HG03571 (cell line): Measurements from ENCODE around the gene RIN3.

Source experiments
- ATAC-seq: cut with Tn5 transposase; IDR thresholded peaks from one replicate; pipeline ENCODE4 v1.9.1; 2021; ENCODE audit not compliant: unreplicated experiment

RIN3 gene

DNA sequence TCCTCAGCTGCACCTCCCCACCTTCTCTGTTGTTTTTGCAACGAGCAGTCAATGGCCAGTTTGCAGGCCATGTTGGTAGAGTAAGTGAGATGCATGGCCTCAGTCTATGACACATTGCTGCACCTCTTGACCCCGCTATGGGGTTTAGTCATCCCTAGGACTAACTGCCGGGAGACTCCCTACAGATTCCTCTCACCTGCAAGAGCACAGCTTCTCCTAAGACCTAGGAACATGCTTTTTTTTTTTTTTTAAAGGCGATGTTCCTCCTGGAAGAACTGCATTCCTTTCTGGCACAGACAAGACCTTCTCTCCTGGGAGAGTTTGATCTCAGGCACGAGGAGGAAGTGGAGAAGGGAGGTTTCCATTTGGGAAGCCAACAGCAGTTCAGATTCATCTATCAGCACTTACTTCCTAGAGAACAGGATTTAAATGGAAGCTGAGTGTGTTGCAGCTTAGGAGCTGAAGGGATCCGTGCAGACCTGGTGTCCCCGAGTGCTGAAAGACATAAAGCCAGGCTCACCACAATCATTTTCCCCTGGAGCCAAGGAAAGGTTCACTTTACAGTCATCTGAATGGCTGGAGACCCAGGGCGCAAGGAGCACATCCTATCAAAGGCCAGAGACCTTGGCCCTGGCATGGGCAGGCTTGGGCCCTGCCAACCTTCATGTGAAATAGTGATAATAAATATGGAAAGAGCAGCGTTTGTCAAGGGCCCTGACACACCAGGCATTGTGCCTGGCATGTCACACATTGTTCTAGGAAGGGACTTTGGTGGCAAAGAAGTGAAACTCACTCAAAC is 130.8 kb downstream of the RIN3 start:
- no peak for ATAC-seq

DNA sequence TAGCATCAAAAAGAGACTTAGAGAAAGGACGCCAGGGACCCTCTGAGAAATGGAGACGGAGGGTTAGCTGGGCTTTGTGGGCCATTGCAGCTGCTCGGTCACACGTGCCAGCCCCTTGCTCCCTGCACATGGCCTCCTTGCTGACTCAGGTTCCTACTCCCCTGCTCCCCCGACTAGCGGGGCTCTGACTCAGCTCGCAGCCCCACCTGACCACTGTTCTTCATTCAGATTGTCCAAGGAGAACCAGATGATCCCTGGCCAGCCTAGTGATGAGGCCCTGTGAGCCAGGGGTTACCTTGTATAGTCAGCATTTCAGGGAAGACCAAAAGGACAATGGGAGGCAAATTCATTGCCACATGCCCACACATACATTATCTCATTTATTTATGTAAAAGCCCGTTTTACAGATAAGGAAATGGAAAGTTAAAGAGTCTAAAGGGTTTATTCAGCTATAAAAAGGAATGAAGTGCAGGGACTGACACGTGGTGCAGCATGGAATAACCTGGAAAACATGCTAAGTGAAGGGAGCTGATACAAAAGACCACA is 131.5 kb downstream of the RIN3 start:
- ATAC-seq: no peak

- no peak for ATAC-seq
Measured at GRCh38 chr14:92645841-92646478, 132.4 kb downstream of the RIN3 start.

- ATAC-seq: no peak
Measured at GRCh38 chr14:92646952-92647796, 133.6 kb downstream of the RIN3 start.

GRCh38 chr14:92647797-92648279 is 134.3 kb downstream of the RIN3 start:
- no peak for ATAC-seq

- no peak for ATAC-seq
Measured at GRCh38 chr14:92649066-92649465, 135.5 kb downstream of the RIN3 start.

GRCh38 chr14:92649934-92650545 is 136.5 kb downstream of the RIN3 start:
- no peak for ATAC-seq

GRCh38 chr14:92650581-92651105 is 137.1 kb downstream of the RIN3 start:
- no peak for ATAC-seq

DNA sequence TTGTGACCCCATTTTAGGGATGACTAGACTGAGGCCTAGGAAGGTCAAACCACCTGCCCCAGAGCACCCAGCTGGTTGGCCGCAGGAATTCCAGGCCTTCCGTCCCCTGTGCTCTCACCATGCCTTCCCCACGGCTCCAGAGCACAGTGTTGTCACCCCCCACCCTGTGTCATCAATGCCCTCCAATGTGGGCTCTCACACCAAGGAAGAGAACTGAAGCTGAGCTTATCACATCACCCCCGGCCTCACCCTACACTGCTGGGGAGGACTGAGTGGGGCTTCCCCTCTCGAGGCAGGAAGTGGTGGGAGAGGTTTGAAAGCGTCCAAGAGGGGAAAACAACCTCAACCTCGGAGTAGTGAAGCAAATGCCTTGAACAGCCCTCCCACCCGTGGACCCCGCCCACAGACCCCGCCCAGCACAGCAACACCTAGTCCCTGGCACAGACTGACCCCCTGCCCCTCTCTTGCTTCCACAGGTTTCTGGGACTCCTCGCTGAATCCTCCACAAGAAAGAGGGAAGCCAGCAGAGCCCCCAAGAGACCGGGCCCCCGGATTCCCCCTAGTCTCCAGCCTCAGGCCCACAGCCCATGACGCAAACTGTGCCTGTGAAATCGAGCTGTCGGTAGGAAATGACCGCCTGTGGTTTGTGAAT is 137.7 kb downstream of the RIN3 start:
- ATAC-seq: peak; percentile 59

DNA sequence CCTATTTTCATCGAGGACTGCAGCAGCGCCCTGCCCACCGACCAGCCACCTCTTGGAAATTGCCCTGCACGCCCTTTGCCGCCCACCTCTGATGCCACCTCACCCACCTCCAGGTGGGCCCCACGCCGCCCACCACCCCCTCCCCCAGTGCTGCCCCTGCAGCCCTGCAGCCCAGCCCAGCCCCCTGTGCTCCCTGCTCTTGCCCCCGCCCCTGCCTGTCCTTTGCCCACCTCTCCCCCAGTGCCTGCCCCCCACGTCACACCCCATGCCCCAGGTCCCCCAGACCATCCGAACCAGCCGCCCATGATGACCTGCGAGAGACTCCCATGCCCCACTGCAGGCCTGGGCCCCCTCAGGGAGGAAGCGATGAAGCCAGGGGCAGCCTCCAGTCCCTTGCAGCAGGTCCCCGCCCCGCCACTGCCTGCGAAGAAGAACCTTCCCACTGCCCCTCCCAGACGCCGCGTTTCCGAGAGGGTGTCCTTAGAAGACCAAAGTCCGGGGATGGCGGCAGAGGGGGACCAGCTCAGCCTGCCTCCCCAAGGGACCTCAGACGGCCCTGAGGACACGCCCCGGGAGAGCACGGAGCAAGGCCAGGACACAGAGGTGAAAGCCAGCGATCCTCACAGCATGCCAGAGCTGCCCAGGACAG is 138.3 kb downstream of the RIN3 start:
- ATAC-seq: no peak

DNA sequence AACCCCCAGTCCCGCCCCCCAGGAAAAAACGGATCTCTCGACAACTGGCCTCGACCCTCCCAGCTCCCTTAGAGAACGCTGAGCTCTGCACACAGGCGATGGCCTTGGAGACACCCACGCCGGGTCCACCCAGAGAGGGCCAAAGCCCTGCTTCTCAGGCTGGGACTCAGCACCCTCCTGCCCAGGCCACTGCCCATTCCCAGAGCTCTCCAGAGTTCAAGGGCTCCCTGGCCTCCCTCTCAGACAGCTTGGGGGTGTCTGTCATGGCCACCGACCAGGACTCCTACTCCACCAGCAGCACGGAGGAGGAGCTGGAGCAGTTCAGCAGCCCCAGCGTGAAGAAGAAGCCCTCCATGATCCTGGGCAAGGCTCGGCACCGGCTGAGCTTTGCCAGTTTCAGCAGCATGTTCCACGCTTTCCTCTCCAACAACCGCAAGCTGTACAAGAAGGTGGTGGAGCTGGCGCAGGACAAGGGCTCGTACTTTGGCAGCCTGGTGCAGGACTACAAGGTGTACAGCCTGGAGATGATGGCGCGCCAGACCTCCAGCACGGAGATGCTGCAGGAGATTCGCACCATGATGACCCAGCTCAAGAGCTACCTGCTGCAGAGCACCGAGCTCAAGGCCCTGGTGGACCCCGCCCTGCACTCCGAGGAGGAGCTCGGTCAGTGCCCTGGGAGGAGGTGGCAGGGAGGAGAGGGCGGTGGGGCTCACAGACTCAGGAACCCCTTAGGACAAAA is 139.0 kb downstream of the RIN3 start:
- ATAC-seq: no peak

DNA sequence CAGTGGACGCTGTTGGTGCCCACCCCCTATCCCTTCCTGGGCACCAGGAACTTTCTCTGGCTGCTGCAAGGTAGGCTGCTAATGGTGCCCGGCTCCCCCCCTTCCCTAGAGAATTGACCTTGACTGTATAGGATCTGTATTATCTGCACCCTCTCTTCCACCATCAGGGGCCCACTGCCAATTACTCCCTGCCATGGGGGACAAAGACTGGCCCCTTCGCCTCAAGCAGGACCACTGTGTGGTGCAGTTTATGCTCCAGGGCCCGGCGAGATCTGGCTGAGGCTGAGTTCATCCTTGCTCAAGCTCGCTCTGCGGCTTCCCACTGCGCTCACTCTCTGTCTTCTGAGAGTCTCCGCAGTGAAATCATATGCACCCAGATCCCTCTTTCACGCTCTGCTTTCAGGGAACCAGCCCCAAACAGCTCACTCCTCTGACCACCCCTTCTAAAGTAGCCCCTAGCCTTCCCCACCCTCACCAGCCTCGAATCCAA is 139.6 kb downstream of the RIN3 start:
- no peak for ATAC-seq

- ATAC-seq: no peak
Measured at GRCh38 chr14:92654239-92654901, 140.8 kb downstream of the RIN3 start.

GRCh38 chr14:92655419-92656201 is 142.0 kb downstream of the RIN3 start:
- no peak for ATAC-seq

GRCh38 chr14:92656306-92657081 is 142.9 kb downstream of the RIN3 start:
- no peak for ATAC-seq

DNA sequence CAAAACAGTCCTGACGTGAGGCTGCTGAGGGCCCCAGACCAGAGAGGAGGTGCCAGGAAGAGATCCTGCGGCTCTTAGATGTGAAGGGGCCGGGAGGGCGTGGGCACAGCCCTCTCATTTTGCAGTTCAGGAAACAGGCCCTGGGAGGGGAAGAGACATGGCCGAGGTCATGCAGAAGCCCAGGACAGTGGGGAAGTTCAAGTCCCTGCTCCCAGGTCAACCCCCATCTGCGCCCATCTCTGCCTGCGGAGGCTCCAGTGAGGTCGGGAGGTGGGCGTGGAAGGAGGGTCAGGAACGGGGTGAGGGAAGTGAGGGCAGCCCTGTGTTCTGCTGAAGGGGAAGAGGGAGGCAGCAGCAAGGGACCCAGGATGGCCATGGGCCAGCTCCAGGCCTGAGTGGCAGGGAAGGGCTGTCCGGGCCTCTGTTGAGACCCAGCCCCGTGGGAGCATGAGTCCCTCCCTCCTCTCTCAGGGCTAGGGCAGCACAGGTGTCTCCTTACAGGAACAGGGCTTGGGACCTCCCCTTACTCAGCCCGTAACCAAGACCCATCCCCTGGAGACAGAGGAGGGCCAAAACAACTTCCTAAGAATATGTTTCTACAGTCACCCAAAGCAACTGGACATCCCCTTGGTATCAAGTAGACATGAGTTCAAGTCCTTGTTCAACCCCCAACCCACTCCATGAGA is 144.0 kb downstream of the RIN3 start:
- ATAC-seq: no peak
